K562 (cell line): ENCODE measurements around the gene TMED6. TPM values are rescaled to one million over a fixed set of nuclear protein-coding genes. Genes with fewer than 3 reads are reported as not detected.
A peak's percentile ranks its signal among the peaks of the same experiment; 100 is the strongest.

Source experiments
- ATAC-seq: fragments of 200-7000 bp; cut with Tn5 transposase; 3 replicates; pipeline ENCODE4 v1.9.1; 2020; ENCODE audit warnings: moderate library complexity
- BruUV-seq: library from RNA; stranded (reverse); fragments of 400-500 nt; replicated peaks from 2 replicates; lab custom pipeline; 2021; lab: Mats Ljungman, UMichigan
- CTCF ChIA-PET: fragments of 300-600 bp; formaldehyde crosslinking; extraction: SDS; loops from one replicate; lab custom pipeline; 2021; ENCODE audit warnings: low intra/inter-chr PET ratio; lab: Yijun Ruan, JAX
- POLR2A ChIA-PET: fragments of 300-600, 350-650 bp; sonication (Branson Sonifier 250); formaldehyde crosslinking; extraction: SDS; loops from one replicate; lab custom pipeline; 2021; ENCODE audit warnings: antibody characterized with exemption, inconsistent platforms; lab: Yijun Ruan, JAX
- DNase-seq, 4 experiments: peaks; one replicate each; pipeline versions ENCODE4 v3.0.0 to v3.0.0-alpha.2; 2011 to 2018; ENCODE audit warnings: low spot score in 3 of 4, mixed read lengths in 3 of 4; ENCODE audit errors: extremely low read depth in 1 of 4
- FAIRE-seq: peaks from 2 replicates; lab custom pipeline; 2011; peaks lifted over from hg19 to GRCh38; lab: Jason Lieb, UNC
- H2AFZ ChIP-seq: 2 replicates; pipeline ENCODE4 v1.6.0; 2011; ENCODE audit warnings: low read depth, low read length, control low read depth, inconsistent platforms
- H3K27ac ChIP-seq: fragments of 200-600 bp; 3 replicates; pipeline ENCODE4 v1.8.0; 2011; ENCODE audit warnings: low read depth, mild to moderate bottlenecking, control low read depth, inconsistent platforms, low read length, moderate library complexity, mixed read lengths; ENCODE audit errors: extremely low read depth
- H3K27me3 ChIP-seq, 2 experiments: fragments of 300-600 bp in 1 of 2; 2 replicates in 1 of 2; 3 replicates in 1 of 2; pipeline versions ENCODE4 v1.6.0 to v1.8.0; 2011; ENCODE audit warnings: inconsistent platforms in 2 of 2, low read length in 2 of 2, mild to moderate bottlenecking in 1 of 2, mixed read lengths in 1 of 2, moderate library complexity in 1 of 2; ENCODE audit not compliant: control insufficient read depth in 2 of 2, insufficient read depth in 2 of 2
- H3K36me3 ChIP-seq: fragments of 300-600 bp; 3 replicates; pipeline ENCODE4 v1.8.0; 2011; ENCODE audit warnings: mild to moderate bottlenecking, low read length, inconsistent platforms; ENCODE audit not compliant: control insufficient read depth, insufficient read depth
- H3K4me1 ChIP-seq, 2 experiments: fragments of 200-600 bp in 1 of 2; replicated peaks in 1 of 2; 2 replicates in 1 of 2; 3 replicates in 1 of 2; pipeline versions ENCODE4 v1.5.1 to v1.8.0; 2011; ENCODE audit warnings: inconsistent platforms in 2 of 2, low read length in 2 of 2, mild to moderate bottlenecking in 1 of 2, mixed read lengths in 1 of 2, moderate library complexity in 1 of 2; ENCODE audit not compliant: control insufficient read depth in 2 of 2, insufficient read depth in 2 of 2
- H3K4me2 ChIP-seq: 2 replicates; pipeline ENCODE4 v1.6.1; 2011; ENCODE audit warnings: low read length, control low read depth, inconsistent platforms, mixed read lengths; ENCODE audit not compliant: insufficient read depth
- H3K4me3 ChIP-seq: fragments of 200-600 bp; sonication (generic), shearing (Covaris generic); 2 replicates; pipeline ENCODE4 v1.5.1; 2016; ENCODE audit warnings: control low read depth, inconsistent platforms
- H3K79me2 ChIP-seq: fragments of 200-600 bp; 3 replicates; pipeline ENCODE4 v1.8.0; 2011; ENCODE audit warnings: low read length, inconsistent platforms; ENCODE audit not compliant: control insufficient read depth, insufficient read depth
- H3K9ac ChIP-seq, 2 experiments: 2 replicates each; pipeline versions ENCODE4 v1.6.0 to v1.6.1; 2011; ENCODE audit warnings: low read depth in 2 of 2, low read length in 2 of 2, control low read depth in 1 of 2, inconsistent platforms in 1 of 2, mild to moderate bottlenecking in 1 of 2, mixed read lengths in 1 of 2; ENCODE audit not compliant: insufficient read depth in 1 of 2
- H3K9me1 ChIP-seq: one replicate; pipeline ENCODE4 v1.6.0; 2011; ENCODE audit warnings: inconsistent platforms, mild to moderate bottlenecking, low read length, moderate library complexity; ENCODE audit not compliant: control insufficient read depth, insufficient read depth
- H3K9me3 ChIP-seq: replicated peaks from 2 replicates; pipeline ENCODE4 v1.5.1; 2011; ENCODE audit warnings: low read depth, low read length, inconsistent platforms; ENCODE audit not compliant: control insufficient read depth, insufficient read depth
- H4K20me1 ChIP-seq: replicated peaks from 2 replicates; pipeline ENCODE4 v1.6.1; 2011; ENCODE audit warnings: low read length, inconsistent platforms, mixed read lengths; ENCODE audit not compliant: control insufficient read depth, insufficient read depth
- ATF7 ChIP-seq: fragments of 450-650 bp; IDR thresholded peaks from 2 replicates; pipeline ENCODE4 v1.7.1; 2014; ENCODE audit warnings: mild to moderate bottlenecking, moderate library complexity
- CAMTA2 ChIP-seq: fragments of 250-450 bp; sonication (Bioruptor Pico); conservative IDR thresholded peaks from 2 replicates; pipeline ENCODE4 v1.5.1; 2022
- E2F6 ChIP-seq, 2 experiments: IDR thresholded peaks; 2 replicates each; pipeline ENCODE4 v1.6.1; 2011; ENCODE audit warnings: borderline replicate concordance in 1 of 2, control low read depth in 1 of 2, low read depth in 1 of 2, low read length in 1 of 2, mild to moderate bottlenecking in 1 of 2, mixed read lengths in 1 of 2, moderate library complexity in 1 of 2; ENCODE audit not compliant: insufficient read depth in 1 of 2, insufficient read length in 1 of 2, poor library complexity in 1 of 2, severe bottlenecking in 1 of 2; ENCODE audit errors: extremely low read depth in 1 of 2
- HMGN3 ChIP-seq: IDR thresholded peaks from 2 replicates; pipeline ENCODE4 v1.6.1; 2011; ENCODE audit warnings: borderline replicate concordance, low read depth, mild to moderate bottlenecking, mixed read lengths, low read length; ENCODE audit not compliant: insufficient read length; ENCODE audit errors: extremely low read depth
- HNRNPL ChIP-seq: fragments of 200-400 bp; formaldehyde crosslinking; IDR thresholded peaks from 2 replicates; pipeline ENCODE4 v1.6.1; 2017; ENCODE audit warnings: low read depth, mild to moderate bottlenecking, low read length
- MAFF ChIP-seq: IDR thresholded peaks from 2 replicates; pipeline ENCODE4 v1.6.1; 2012; ENCODE audit warnings: low read length, improper control_type of control experiment
- NR0B1 ChIP-seq: fragments of 450-650 bp; IDR thresholded peaks from one replicate; pipeline ENCODE4 v1.6.1; 2018; ENCODE audit warnings: mild to moderate bottlenecking, moderate library complexity; ENCODE audit not compliant: partially characterized antibody
- PTBP1 ChIP-seq: fragments of 200-400 bp; formaldehyde crosslinking; IDR thresholded peaks from 2 replicates; pipeline ENCODE4 v1.6.1; 2017; ENCODE audit warnings: low read depth, low read length
- TBP ChIP-seq: optimal IDR thresholded peaks from 2 replicates; pipeline ENCODE3; 2011; ENCODE audit warnings: low read depth, low read length, improper control_type of control experiment
- XRCC5 ChIP-seq: fragments of 200-400 bp; formaldehyde crosslinking; IDR thresholded peaks from 2 replicates; pipeline ENCODE4 v1.6.1; 2017; ENCODE audit warnings: low read depth, mild to moderate bottlenecking, low read length
- ZNF197 ChIP-seq: fragments of 200-800 bp; sonication (Bioruptor generic); IDR thresholded peaks from 2 replicates; pipeline ENCODE4 v1.6.1; 2016; ENCODE audit warnings: low read depth, missing genetic modification characterization, missing compliant biosample characterization
- WGBS: fragments of 100-300 bp; shearing (Covaris generic); methylation state at CpG from one replicate; pipeline ENCODE4 v1.1.6; 2016; ENCODE audit warnings: low coverage, mixed read lengths; ENCODE audit not compliant: insufficient coverage; ENCODE audit errors: missing lambda C conversion rate; 5-methylcytosine and 5-hydroxymethylcytosine counted together
- in situ Hi-C: fragments of 300-500 bp; cut with MboI; formaldehyde crosslinking; loops from 4 replicates; pipeline ENCODE4 v1.15.0; 2018; ENCODE audit warnings: inconsistent platforms, mixed read lengths
- intact Hi-C: fragments of 100-400 bp; cut with micrococcal nuclease; formaldehyde crosslinking; loops from 2 replicates; pipeline ENCODE4 v1.14.2; 2022
- polyA plus RNA-seq, 8 experiments: library from polyadenylated mRNA; depleted of rRNA in 4 of 8; stranded (reverse) in 5 of 8; unstranded in 3 of 8; fragments of >200 nt; fragmentation: Nextera tagmentation in 2 of 8; fragmentation: Illumina TruSeq in 1 of 8; extraction: Ambion mirVana in 2 of 8; extraction: Trizol in 1 of 8; gene quantifications; 2 replicates each; pipeline versions ENCODE4 v1.2.1 to v1.2.3, GENCODE V29; 2011 to 2014; ENCODE audit warnings: inconsistent platforms in 1 of 8, missing spikeins in 1 of 8
- total RNA-seq, 7 experiments: library from RNA; depleted of rRNA in 6 of 7; stranded (reverse); fragments of >200 nt in 6 of 7; fragmentation: Illumina TruSeq in 2 of 7; extraction: Trizol in 2 of 7; gene quantifications; 2 replicates each; pipeline versions ENCODE4 v1.2.1 to v1.2.3, GENCODE V29; 2011 to 2021; ENCODE audit warnings: low replicate concordance in 1 of 7
- TF ChIP-seq, protein P1 (sequence below): sonication (generic); formaldehyde crosslinking; IDR thresholded peaks from 2 replicates; pipeline ENCODE4 v1.5.0; 2020; ENCODE audit warnings: missing genetic modification reagents

Gene TMED6
- total and polyA plus RNA-seq, 9 of the 15 experiments (the other 6 are each of a cell fraction or from before 2014, with no cell fraction given): 0.14 to 0.45 (median 0.25) TPM; not detected in 2

- TF ChIP-seq ATF7 (peak; percentile 91), HNRNPL (no peak)
These were observed 12.1 kb downstream of the TMED6 start, which contains the start of the genes COG8 and NIP7 (continued) for GRCh38 chr16:69339289-69340094.

GRCh38 chr16:69338557-69339288 lies 12.9 kb downstream of the TMED6 start:
- H2AFZ ChIP-seq: peak overlapping the region; percentile 94
- no peak for TF ChIP-seq XRCC5
- TF ChIP-seq MAFF: no peak
- TF ChIP-seq PTBP1: no peak
- peak in 1 of 2 experiments; percentile 79 for TF ChIP-seq E2F6 (IDR thresholded peaks at IDR 0.05; ENCODE audit: borderline replicate concordance in 1 of 2, extremely low read depth in 1 of 2, insufficient read depth in 1 of 2, insufficient read length in 1 of 2, low read depth in 1 of 2, low read length in 1 of 2, poor library complexity in 1 of 2, severe bottlenecking in 1 of 2)
- TF ChIP-seq, protein P1, sequence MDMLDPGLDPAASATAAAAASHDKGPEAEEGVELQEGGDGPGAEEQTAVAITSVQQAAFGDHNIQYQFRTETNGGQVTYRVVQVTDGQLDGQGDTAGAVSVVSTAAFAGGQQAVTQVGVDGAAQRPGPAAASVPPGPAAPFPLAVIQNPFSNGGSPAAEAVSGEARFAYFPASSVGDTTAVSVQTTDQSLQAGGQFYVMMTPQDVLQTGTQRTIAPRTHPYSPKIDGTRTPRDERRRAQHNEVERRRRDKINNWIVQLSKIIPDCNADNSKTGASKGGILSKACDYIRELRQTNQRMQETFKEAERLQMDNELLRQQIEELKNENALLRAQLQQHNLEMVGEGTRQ (CRISPR knock-in tag): no peak
- TF ChIP-seq HMGN3: peak; percentile 77
- no peak for TF ChIP-seq NR0B1
- no peak for TF ChIP-seq TBP
- TF ChIP-seq ZNF197 (CRISPR knock-in tag): no peak
- no peak for TF ChIP-seq CAMTA2 (CRISPR knock-in tag)

More at GRCh38 chr16:69338557-69339288, 12.9 kb downstream of the TMED6 start:
- POLR2A ChIA-PET: interaction anchor here (0.5 to 4.6 kb wide), 6 partner anchors 9 to 79 kb away, joined by 3 to 33 read pairs (median 3); partner anchors contain the start of gene PDF
- peak overlapping the region; percentile 100 for H3K4me2 ChIP-seq
- H3K9ac ChIP-seq: peak overlapping the region; percentile 96 to 99
- H3K27ac ChIP-seq: peak overlapping the region; percentile 90
- 3% methylated on average over 46 of the region's 46 CpGs for WGBS
- peaks cover 56% of the 10 kb centered on the region for H3K79me2 ChIP-seq
- H3K9me1 ChIP-seq: no peaks in the 10 kb centered on the region
- no peaks in the 10 kb centered on the region for H3K27me3 ChIP-seq
- FAIRE-seq (peak; percentile 49), ATAC-seq (peak; percentile 22), DNase-seq (peak in 1 of 4 experiments; percentile 25)
- in situ Hi-C loops: no loop called here
- peaks cover 76% of the 10 kb centered on the region for H3K36me3 ChIP-seq
- CTCF ChIA-PET: interaction anchor here (0.6 to 1.5 kb wide), 3 partner anchors 8 to 164 kb away, joined by 4 to 8 read pairs (median 4); partner anchors contain the start of genes PDF and VPS4A
- BruUV-seq: TSS peak; percentile 72
- H4K20me1 ChIP-seq: no peaks in the 10 kb centered on the region
- peaks cover 13 to 15% of the 10 kb centered on the region in 2 experiments for H3K4me1 ChIP-seq
- peak overlapping the region; percentile 94 for H3K4me3 ChIP-seq
- no peaks in the 10 kb centered on the region for H3K9me3 ChIP-seq
- intact Hi-C loops: loop anchor here (5.0 kb wide), 1 partner anchor 44 kb away; no protein-coding TSS in a partner anchor
